Psoas muscle (tissue), 8 donors: ENCODE measurements around the gene FURIN. TPM values are rescaled to one million over a fixed set of nuclear protein-coding genes. Genes with fewer than 3 reads are reported as not detected.

ENCODE experiments used
- ATAC-seq, 4 donors: fragments of 200-7000 bp; cut with Tn5 transposase; one replicate each; pipeline ENCODE4 v1.9.1; 2020; ENCODE audit warnings: moderate library complexity in 3 of 4, mild to moderate bottlenecking in 2 of 4
- DNase-seq, 2 donors: peaks; one replicate each; pipeline ENCODE4 v3.0.0-alpha.2; 2020
- H3K27ac ChIP-seq: fragments of 200-600 bp; one replicate; pipeline ENCODE4 v1.8.0; 2022
- H3K27me3 ChIP-seq, 3 donors: fragments of 200-600 bp in 1 of 3; one replicate each; pipeline versions ENCODE4 v1.6.1 to v1.8.0; 2013 to 2022; ENCODE audit warnings: low read length in 2 of 3, mild to moderate bottlenecking in 2 of 3, moderate library complexity in 1 of 3; ENCODE audit not compliant: insufficient read depth in 3 of 3
- H3K36me3 ChIP-seq, 2 donors: fragments of 200-600 bp in 1 of 2; one replicate each; pipeline versions ENCODE4 v1.6.1 to v1.8.0; 2013 to 2022; ENCODE audit warnings: low read depth in 1 of 2, mild to moderate bottlenecking in 1 of 2, moderate library complexity in 1 of 2; ENCODE audit not compliant: insufficient read depth in 1 of 2
- H3K4me1 ChIP-seq: fragments of 200-600 bp; one replicate; pipeline ENCODE4 v1.8.0; 2022
- H3K4me3 ChIP-seq: fragments of 200-600 bp; one replicate; pipeline ENCODE4 v1.8.0; 2022; ENCODE audit warnings: mild to moderate bottlenecking
- H3K9me3 ChIP-seq: fragments of 200-600 bp; one replicate; pipeline ENCODE4 v1.8.0; 2022
- WGBS, 3 donors: extraction: QIAGEN DNeasy Blood & Tissue Kit; methylation state at CpG; one replicate each; pipeline versions ENCODE4 v1.1.6 to v1.1.7; 2013; 5-methylcytosine and 5-hydroxymethylcytosine counted together
- intact Hi-C, 2 donors: fragments of 100-400 bp; cut with DNase I; formaldehyde crosslinking; loops; one replicate each; pipeline versions ENCODE4 v1.11.0 to v1.14.2; 2022
- polyA plus RNA-seq, 3 donors: library from polyadenylated mRNA; stranded (reverse); fragments of 200-250 nt; gene quantifications; one replicate each; pipeline ENCODE4 v1.2.3, GENCODE V29; 2013
- total RNA-seq, 4 donors: library from RNA; stranded (reverse); fragmentation: NEBNext Ultra II Directional in 2 of 4; extraction: Animal tissue kit (Norgen Biotek cat#: 25700) in 2 of 4; gene quantifications; one replicate each; pipeline versions ENCODE4 v1.2.1 to v1.2.4, GENCODE V29; 2021 to 2023
- TF ChIP-seq, protein P1 (sequence below): fragments of 200-600 bp; IDR thresholded peaks from one replicate; pipeline ENCODE4 v1.8.0; 2022; ENCODE audit warnings: antibody characterized with exemption
- donor health status: healthy with polysubstance abuse.
- donor health status: DM: no; HTN: no; CAD: no; lungs with moderate emphysema.
- donor health status: Bipolar disorder and iron deficiency.
- donor health status: healthy.
- donor health status: DM: yes; HTN: yes; CAD: no.
- donor health status: DM: no; HTN: no; CAD: no.
- donor health status: DM: no; HTN: no; CAD: no.
- donor health status: DM: yes; HTN: yes; CAD: no.

The FURIN gene
- total and polyA plus RNA-seq, 7 donors = 27.2 to 99.3 (median 49.6) TPM

DNA sequence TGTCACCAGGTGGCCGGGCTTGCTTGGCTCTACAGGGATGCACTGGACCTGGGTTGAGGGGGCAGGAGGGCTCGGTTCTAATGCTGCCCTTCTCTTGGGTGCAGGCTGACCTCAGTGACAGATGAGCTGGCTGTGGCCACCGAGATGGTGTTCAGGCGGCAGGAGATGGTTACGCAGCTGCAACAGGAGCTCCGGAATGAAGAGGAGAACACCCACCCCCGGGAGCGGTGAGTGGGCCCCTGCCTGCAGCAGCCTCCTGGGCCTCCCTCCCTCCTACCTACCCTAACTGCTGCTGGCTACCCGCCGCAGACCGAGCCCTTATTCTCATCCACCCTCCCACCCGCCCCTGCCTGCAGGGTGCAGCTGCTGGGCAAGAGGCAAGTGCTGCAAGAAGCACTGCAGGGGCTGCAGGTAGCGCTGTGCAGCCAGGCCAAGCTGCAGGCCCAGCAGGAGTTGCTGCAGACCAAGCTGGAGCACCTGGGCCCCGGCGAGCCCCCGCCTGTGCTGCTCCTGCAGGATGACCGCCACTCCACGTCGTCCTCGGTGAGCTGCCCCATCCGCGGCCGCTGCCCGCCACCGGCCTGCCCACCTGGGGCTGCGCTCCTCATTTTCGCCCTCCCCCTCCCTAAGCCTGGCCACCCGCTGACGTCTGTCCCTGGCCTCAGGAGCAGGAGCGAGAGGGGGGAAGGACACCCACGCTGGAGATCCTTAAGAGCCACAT, 21.5 kb downstream of the FURIN start:
- peaks cover 0 to 49% of the 10 kb centered on the region in 2 donors for H3K36me3 ChIP-seq
- intact Hi-C loops = loop anchor here in 1 of 2 donors (5.0 kb wide), 1 partner anchor 193 kb away; no protein-coding TSS in a partner anchor
- TF ChIP-seq, protein P1, sequence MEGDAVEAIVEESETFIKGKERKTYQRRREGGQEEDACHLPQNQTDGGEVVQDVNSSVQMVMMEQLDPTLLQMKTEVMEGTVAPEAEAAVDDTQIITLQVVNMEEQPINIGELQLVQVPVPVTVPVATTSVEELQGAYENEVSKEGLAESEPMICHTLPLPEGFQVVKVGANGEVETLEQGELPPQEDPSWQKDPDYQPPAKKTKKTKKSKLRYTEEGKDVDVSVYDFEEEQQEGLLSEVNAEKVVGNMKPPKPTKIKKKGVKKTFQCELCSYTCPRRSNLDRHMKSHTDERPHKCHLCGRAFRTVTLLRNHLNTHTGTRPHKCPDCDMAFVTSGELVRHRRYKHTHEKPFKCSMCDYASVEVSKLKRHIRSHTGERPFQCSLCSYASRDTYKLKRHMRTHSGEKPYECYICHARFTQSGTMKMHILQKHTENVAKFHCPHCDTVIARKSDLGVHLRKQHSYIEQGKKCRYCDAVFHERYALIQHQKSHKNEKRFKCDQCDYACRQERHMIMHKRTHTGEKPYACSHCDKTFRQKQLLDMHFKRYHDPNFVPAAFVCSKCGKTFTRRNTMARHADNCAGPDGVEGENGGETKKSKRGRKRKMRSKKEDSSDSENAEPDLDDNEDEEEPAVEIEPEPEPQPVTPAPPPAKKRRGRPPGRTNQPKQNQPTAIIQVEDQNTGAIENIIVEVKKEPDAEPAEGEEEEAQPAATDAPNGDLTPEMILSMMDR = no peak
- no peaks in the 10 kb centered on the region for H3K9me3 ChIP-seq
- no peaks in the 10 kb centered on the region for H3K27me3 ChIP-seq
- WGBS, 3 donors = 86 to 88% (median 86%) methylated on average over 18 to 31 of the region's 31 CpGs
- ATAC-seq (no peak), DNase-seq (no peak)
- peaks cover 7% of the 10 kb centered on the region for H3K4me1 ChIP-seq
- no peak overlapping the region for H3K27ac ChIP-seq
- H3K4me3 ChIP-seq = no peak overlapping the region

DNA sequence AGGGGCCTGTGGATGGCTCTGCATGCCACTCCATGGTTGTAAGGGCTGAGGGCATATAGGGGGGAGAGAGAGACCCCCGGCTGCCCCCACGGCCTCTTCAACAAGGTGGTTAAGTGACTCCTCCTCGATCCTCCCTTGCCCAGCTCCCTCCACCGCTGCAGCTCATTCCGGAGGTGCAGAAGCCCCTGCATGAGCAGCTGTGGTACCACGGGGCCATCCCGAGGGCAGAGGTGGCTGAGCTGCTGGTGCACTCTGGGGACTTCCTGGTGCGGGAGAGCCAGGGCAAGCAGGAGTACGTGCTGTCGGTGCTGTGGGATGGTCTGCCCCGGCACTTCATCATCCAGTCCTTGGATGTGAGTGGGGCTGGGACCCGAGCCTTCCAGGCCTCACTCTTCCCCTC, 22.5 kb downstream of the FURIN start:
- Histone ChIP-seq H3K27ac (no peak overlapping the region), H3K27me3 (no peaks in the 10 kb centered on the region), H3K9me3 (no peaks in the 10 kb centered on the region), H3K4me1 (peaks cover 7% of the 10 kb centered on the region), H3K36me3 (peaks cover 0 to 51% of the 10 kb centered on the region in 2 donors), H3K4me3 (no peak overlapping the region)
- DNase-seq (no peak), ATAC-seq (no peak)
- TF ChIP-seq, protein P1 = no peak
- 85 to 89% (median 87%) methylated on average over 10 to 12 of the region's 12 CpGs for WGBS, 3 donors
- intact Hi-C loops = no loop called here

DNA sequence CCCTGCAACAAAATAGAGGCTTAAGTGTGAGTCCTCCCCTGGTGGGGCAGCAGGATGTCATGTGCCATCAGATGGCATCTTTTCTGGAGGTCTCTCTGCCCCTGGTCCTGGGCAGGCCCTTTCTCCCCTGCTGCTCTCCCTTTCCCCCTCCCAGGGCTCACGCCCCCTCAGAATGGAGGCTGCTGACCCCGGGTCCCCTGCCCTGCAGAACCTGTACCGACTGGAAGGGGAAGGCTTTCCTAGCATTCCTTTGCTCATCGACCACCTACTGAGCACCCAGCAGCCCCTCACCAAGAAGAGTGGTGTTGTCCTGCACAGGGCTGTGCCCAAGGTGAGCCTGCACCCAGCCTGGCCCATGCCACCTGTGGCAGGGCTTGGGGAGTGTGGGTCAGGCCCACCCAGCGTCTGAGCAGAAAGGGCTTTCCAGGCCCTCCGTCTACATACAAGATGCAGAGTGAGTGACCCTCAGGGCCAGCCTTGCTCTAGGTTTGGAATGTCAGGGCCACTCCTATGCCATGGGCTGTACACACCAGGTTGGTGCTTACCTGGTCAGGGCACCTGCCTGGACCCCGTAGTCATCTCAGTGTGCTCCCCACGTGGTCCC, 23.1 kb downstream of the FURIN start:
- DNase-seq (no peak), ATAC-seq (no peak)
- Histone ChIP-seq H3K27ac (no peak overlapping the region), H3K9me3 (no peaks in the 10 kb centered on the region), H3K27me3 (no peaks in the 10 kb centered on the region), H3K36me3 (peaks cover 0 to 51% of the 10 kb centered on the region in 2 donors), H3K4me3 (no peak overlapping the region), H3K4me1 (peaks cover 4% of the 10 kb centered on the region)
- TF ChIP-seq, protein P1 = no peak
- intact Hi-C loops = no loop called here
- WGBS, 3 donors = 85 to 90% (median 87%) methylated on average over 6 to 8 of the region's 8 CpGs

DNA sequence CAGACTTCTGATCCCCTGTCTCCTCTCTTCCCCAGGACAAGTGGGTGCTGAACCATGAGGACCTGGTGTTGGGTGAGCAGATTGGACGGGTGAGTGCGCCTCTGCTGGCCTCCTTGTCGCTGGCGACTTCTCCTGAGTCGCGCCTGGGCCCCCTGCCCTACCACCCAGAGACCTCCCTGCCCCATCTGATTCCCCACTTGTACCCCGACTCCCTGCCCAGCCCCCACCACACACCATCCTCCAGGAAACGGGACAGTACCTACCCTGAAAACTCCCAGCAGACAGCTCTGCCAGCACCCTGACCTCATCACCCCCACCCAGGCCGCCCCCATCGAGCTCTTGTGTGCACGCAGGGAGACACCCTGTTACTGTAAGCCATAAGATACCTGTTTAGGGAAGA, 23.6 kb downstream of the FURIN start:
- intact Hi-C loops = no loop called here
- Histone ChIP-seq H3K4me3 (no peak overlapping the region), H3K4me1 (no peaks in the 10 kb centered on the region), H3K36me3 (peaks cover 0 to 51% of the 10 kb centered on the region in 2 donors), H3K9me3 (no peaks in the 10 kb centered on the region), H3K27me3 (no peaks in the 10 kb centered on the region), H3K27ac (no peak overlapping the region)
- TF ChIP-seq, protein P1 = no peak
- WGBS, 3 donors = 95 to 97% (median 96%) methylated on average over 9 to 11 of the region's 11 CpGs
- ATAC-seq (no peak), DNase-seq (no peak)
